K562 (cell line): ENCODE measurements around the gene OCEL1. TPM values are rescaled to one million over a fixed set of nuclear protein-coding genes. Genes with fewer than 3 reads are reported as not detected.
A peak's percentile ranks its signal among the peaks of the same experiment; 100 is the strongest.

Experiments used
- ATAC-seq: fragments of 200-7000 bp; cut with Tn5 transposase; 3 replicates; pipeline ENCODE4 v1.9.1; 2020; ENCODE audit warnings: moderate library complexity
- BruUV-seq: library from RNA; stranded (reverse); fragments of 400-500 nt; replicated peaks from 2 replicates; lab custom pipeline; 2021; lab: Mats Ljungman, UMichigan
- CTCF ChIA-PET: fragments of 300-600 bp; formaldehyde crosslinking; extraction: SDS; loops from one replicate; lab custom pipeline; 2021; ENCODE audit warnings: low intra/inter-chr PET ratio; lab: Yijun Ruan, JAX
- POLR2A ChIA-PET: fragments of 300-600, 350-650 bp; sonication (Branson Sonifier 250); formaldehyde crosslinking; extraction: SDS; loops from one replicate; lab custom pipeline; 2021; ENCODE audit warnings: antibody characterized with exemption, inconsistent platforms; lab: Yijun Ruan, JAX
- DNase-seq, 4 experiments: peaks; one replicate each; pipeline versions ENCODE4 v3.0.0 to v3.0.0-alpha.2; 2011 to 2018; ENCODE audit warnings: low spot score in 3 of 4, mixed read lengths in 3 of 4; ENCODE audit errors: extremely low read depth in 1 of 4
- FAIRE-seq: peaks from 2 replicates; lab custom pipeline; 2011; peaks lifted over from hg19 to GRCh38; lab: Jason Lieb, UNC
- H2AFZ ChIP-seq: 2 replicates; pipeline ENCODE4 v1.6.0; 2011; ENCODE audit warnings: low read depth, low read length, control low read depth, inconsistent platforms
- H3K27ac ChIP-seq: fragments of 200-600 bp; 3 replicates; pipeline ENCODE4 v1.8.0; 2011; ENCODE audit warnings: low read depth, mild to moderate bottlenecking, control low read depth, inconsistent platforms, low read length, moderate library complexity, mixed read lengths; ENCODE audit errors: extremely low read depth
- H3K27me3 ChIP-seq, 2 experiments: fragments of 300-600 bp in 1 of 2; 2 replicates in 1 of 2; 3 replicates in 1 of 2; pipeline versions ENCODE4 v1.6.0 to v1.8.0; 2011; ENCODE audit warnings: inconsistent platforms in 2 of 2, low read length in 2 of 2, mild to moderate bottlenecking in 1 of 2, mixed read lengths in 1 of 2, moderate library complexity in 1 of 2; ENCODE audit not compliant: control insufficient read depth in 2 of 2, insufficient read depth in 2 of 2
- H3K36me3 ChIP-seq: fragments of 300-600 bp; 3 replicates; pipeline ENCODE4 v1.8.0; 2011; ENCODE audit warnings: mild to moderate bottlenecking, low read length, inconsistent platforms; ENCODE audit not compliant: control insufficient read depth, insufficient read depth
- H3K4me1 ChIP-seq, 2 experiments: fragments of 200-600 bp in 1 of 2; replicated peaks in 1 of 2; 2 replicates in 1 of 2; 3 replicates in 1 of 2; pipeline versions ENCODE4 v1.5.1 to v1.8.0; 2011; ENCODE audit warnings: inconsistent platforms in 2 of 2, low read length in 2 of 2, mild to moderate bottlenecking in 1 of 2, mixed read lengths in 1 of 2, moderate library complexity in 1 of 2; ENCODE audit not compliant: control insufficient read depth in 2 of 2, insufficient read depth in 2 of 2
- H3K4me2 ChIP-seq: 2 replicates; pipeline ENCODE4 v1.6.1; 2011; ENCODE audit warnings: low read length, control low read depth, inconsistent platforms, mixed read lengths; ENCODE audit not compliant: insufficient read depth
- H3K4me3 ChIP-seq: fragments of 200-600 bp; sonication (generic), shearing (Covaris generic); 2 replicates; pipeline ENCODE4 v1.5.1; 2016; ENCODE audit warnings: control low read depth, inconsistent platforms
- H3K79me2 ChIP-seq: fragments of 200-600 bp; 3 replicates; pipeline ENCODE4 v1.8.0; 2011; ENCODE audit warnings: low read length, inconsistent platforms; ENCODE audit not compliant: control insufficient read depth, insufficient read depth
- H3K9ac ChIP-seq, 2 experiments: 2 replicates each; pipeline versions ENCODE4 v1.6.0 to v1.6.1; 2011; ENCODE audit warnings: low read depth in 2 of 2, low read length in 2 of 2, control low read depth in 1 of 2, inconsistent platforms in 1 of 2, mild to moderate bottlenecking in 1 of 2, mixed read lengths in 1 of 2; ENCODE audit not compliant: insufficient read depth in 1 of 2
- H3K9me1 ChIP-seq: one replicate; pipeline ENCODE4 v1.6.0; 2011; ENCODE audit warnings: inconsistent platforms, mild to moderate bottlenecking, low read length, moderate library complexity; ENCODE audit not compliant: control insufficient read depth, insufficient read depth
- H3K9me3 ChIP-seq: replicated peaks from 2 replicates; pipeline ENCODE4 v1.5.1; 2011; ENCODE audit warnings: low read depth, low read length, inconsistent platforms; ENCODE audit not compliant: control insufficient read depth, insufficient read depth
- H4K20me1 ChIP-seq: replicated peaks from 2 replicates; pipeline ENCODE4 v1.6.1; 2011; ENCODE audit warnings: low read length, inconsistent platforms, mixed read lengths; ENCODE audit not compliant: control insufficient read depth, insufficient read depth
- DPF2 ChIP-seq: fragments of 450-650 bp; IDR thresholded peaks from 2 replicates; pipeline ENCODE4 v1.6.1; 2016
- GATAD2A ChIP-seq: fragments of 450-650 bp; IDR thresholded peaks from 2 replicates; pipeline ENCODE4 v1.6.1; 2017
- LEF1 ChIP-seq: fragments of 450-650 bp; IDR thresholded peaks from 2 replicates; pipeline ENCODE4 v1.6.1; 2016; ENCODE audit warnings: mild to moderate bottlenecking
- NONO ChIP-seq, 2 experiments: fragments of 200-400 bp in 1 of 2; fragments of 450-650 bp in 1 of 2; formaldehyde crosslinking in 1 of 2; IDR thresholded peaks; 2 replicates each; pipeline ENCODE4 v1.6.1; 2017; ENCODE audit warnings: low read depth in 2 of 2, mild to moderate bottlenecking in 2 of 2, moderate library complexity in 2 of 2, low read length in 1 of 2
- RBM25 ChIP-seq: fragments of 200-400 bp; formaldehyde crosslinking; IDR thresholded peaks from 2 replicates; pipeline ENCODE4 v1.6.1; 2018; ENCODE audit warnings: low read length, low read depth, moderate library complexity; ENCODE audit not compliant: severe bottlenecking
- YBX1 ChIP-seq: fragments of 450-650 bp; IDR thresholded peaks from 2 replicates; pipeline ENCODE4 v1.7.1; 2016; ENCODE audit warnings: mild to moderate bottlenecking
- ZFP36 ChIP-seq: fragments of 150-350 bp; IDR thresholded peaks from 2 replicates; pipeline ENCODE4 v1.6.1; 2018; ENCODE audit warnings: low read length, low read depth; ENCODE audit not compliant: partially characterized antibody
- ZNF589 ChIP-seq: fragments of 200-800 bp; sonication (Bioruptor generic); IDR thresholded peaks from 2 replicates; pipeline ENCODE4 v1.6.1; 2016; ENCODE audit warnings: low read depth, missing genetic modification characterization, missing compliant biosample characterization
- WGBS: fragments of 100-300 bp; shearing (Covaris generic); methylation state at CpG from one replicate; pipeline ENCODE4 v1.1.6; 2016; ENCODE audit warnings: low coverage, mixed read lengths; ENCODE audit not compliant: insufficient coverage; ENCODE audit errors: missing lambda C conversion rate; 5-methylcytosine and 5-hydroxymethylcytosine counted together
- in situ Hi-C: fragments of 300-500 bp; cut with MboI; formaldehyde crosslinking; loops from 4 replicates; pipeline ENCODE4 v1.15.0; 2018; ENCODE audit warnings: inconsistent platforms, mixed read lengths
- intact Hi-C: fragments of 100-400 bp; cut with micrococcal nuclease; formaldehyde crosslinking; loops from 2 replicates; pipeline ENCODE4 v1.14.2; 2022
- polyA plus RNA-seq, 8 experiments: library from polyadenylated mRNA; depleted of rRNA in 4 of 8; stranded (reverse) in 5 of 8; unstranded in 3 of 8; fragments of >200 nt; fragmentation: Nextera tagmentation in 2 of 8; fragmentation: Illumina TruSeq in 1 of 8; extraction: Ambion mirVana in 2 of 8; extraction: Trizol in 1 of 8; gene quantifications; 2 replicates each; pipeline versions ENCODE4 v1.2.1 to v1.2.3, GENCODE V29; 2011 to 2014; ENCODE audit warnings: inconsistent platforms in 1 of 8, missing spikeins in 1 of 8
- total RNA-seq, 7 experiments: library from RNA; depleted of rRNA in 6 of 7; stranded (reverse); fragments of >200 nt in 6 of 7; fragmentation: Illumina TruSeq in 2 of 7; extraction: Trizol in 2 of 7; gene quantifications; 2 replicates each; pipeline versions ENCODE4 v1.2.1 to v1.2.3, GENCODE V29; 2011 to 2021; ENCODE audit warnings: low replicate concordance in 1 of 7
- TF ChIP-seq, protein P1 (sequence below): IDR thresholded peaks from 2 replicates; pipeline ENCODE4 v1.6.1; 2016; ENCODE audit warnings: missing genetic modification characterization, missing compliant biosample characterization
- TF ChIP-seq, protein P2 (sequence below): fragments of 450-650 bp; IDR thresholded peaks from 2 replicates; pipeline ENCODE4 v1.6.1; 2017; ENCODE audit warnings: mild to moderate bottlenecking, moderate library complexity
- TF ChIP-seq, protein P3 (sequence below): fragments of 450-650 bp; IDR thresholded peaks from 2 replicates; pipeline ENCODE4 v1.6.1; 2017; ENCODE audit warnings: antibody characterized with exemption, mild to moderate bottlenecking

OCEL1 gene
- total and polyA plus RNA-seq, 9 of the 15 experiments (the other 6 are each of a cell fraction or from before 2014, with no cell fraction given) = 8.0 to 38.0 (median 12.4) TPM

DNA sequence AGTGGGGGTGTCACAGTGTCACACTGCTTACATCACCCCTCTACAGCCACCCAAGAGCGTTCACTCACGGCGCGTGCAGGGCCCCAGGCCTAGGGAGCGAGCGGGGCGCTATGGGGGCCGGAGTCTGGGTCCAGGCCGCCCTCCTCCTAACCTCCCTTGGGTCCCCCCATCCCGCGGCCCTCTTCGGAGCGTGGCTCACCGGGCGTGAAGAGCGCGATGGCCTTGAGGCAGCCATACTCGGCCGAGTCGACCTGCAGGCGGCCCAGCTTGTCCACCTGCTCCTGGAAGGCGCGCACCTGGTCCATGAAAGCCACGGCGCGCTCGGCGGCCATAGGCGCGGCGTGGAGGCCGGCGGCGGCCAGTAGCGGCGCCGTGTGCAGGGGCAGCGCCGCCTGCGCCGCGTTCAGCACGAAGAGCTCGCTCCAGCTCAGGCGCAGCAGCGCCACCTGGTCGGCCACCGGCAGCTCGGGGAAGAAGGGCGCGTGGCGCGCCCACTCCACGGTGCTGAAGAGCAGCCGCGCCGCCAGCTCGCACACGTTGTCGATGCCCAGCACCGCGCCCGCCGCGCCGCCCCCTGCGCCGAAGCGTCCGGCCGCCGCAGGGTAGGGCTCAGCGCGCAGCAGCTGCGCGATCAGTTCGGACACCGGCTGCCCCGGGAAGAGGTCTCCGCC lies 9.4 kb downstream of the OCEL1 start (continued):
- TF ChIP-seq, protein P1, sequence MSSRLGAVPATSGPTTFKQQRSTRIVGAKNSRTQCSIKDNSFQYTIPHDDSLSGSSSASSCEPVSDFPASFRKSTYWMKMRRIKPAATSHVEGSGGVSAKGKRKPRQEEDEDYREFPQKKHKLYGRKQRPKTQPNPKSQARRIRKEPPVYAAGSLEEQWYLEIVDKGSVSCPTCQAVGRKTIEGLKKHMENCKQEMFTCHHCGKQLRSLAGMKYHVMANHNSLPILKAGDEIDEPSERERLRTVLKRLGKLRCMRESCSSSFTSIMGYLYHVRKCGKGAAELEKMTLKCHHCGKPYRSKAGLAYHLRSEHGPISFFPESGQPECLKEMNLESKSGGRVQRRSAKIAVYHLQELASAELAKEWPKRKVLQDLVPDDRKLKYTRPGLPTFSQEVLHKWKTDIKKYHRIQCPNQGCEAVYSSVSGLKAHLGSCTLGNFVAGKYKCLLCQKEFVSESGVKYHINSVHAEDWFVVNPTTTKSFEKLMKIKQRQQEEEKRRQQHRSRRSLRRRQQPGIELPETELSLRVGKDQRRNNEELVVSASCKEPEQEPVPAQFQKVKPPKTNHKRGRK (tag) = no peak
- TF ChIP-seq YBX1 (no peak), DPF2 (0 out of 2 replicates have a peak, but pooled peaks have one; percentile 2)

DNA sequence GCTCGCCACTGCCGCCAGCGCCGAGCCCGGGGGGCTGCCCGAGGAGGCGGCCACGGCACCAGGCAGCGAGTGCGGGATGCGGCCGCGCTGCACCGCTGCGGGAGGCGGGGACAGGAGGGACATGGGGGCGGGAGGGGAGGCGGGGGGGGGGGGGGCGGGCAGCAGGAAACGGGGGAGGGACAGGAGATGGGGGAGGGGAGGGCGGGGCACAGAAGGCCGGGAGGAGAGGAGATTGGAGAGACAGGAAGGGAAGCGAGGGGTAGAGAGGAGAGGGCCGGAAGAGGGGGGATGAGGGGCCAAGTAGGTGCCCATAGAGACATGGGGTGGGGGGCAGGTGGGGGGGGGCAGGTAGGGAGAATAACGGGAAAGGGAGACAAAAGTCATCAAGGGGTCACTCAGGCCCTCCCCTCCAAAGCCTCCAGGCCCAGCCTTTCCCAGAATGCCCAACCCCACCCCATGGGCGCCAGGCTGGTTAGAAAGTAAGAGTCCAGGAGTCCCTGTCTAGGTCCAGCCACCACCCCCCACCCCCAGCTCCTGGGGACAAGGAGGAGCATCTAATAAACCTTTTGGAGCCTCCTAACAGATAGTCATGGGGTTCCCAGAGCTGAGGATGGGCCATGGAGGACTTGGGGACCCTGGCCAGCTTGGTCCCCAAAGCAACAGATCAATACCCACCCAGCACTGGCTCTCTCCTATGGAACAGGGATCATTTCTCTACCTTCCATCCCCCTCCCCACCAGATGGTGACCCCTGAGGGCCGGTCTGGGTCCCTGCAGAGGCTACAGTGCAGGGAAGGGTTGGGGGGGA lies 10.1 kb downstream of the OCEL1 start:
- FAIRE-seq (no peak), DNase-seq (peak; percentile 85 to 90 (median 87)), ATAC-seq (peak; percentile 67)
- intact Hi-C loops (loop anchor here (1.0 kb wide), 1 partner anchor 9 kb away; no protein-coding TSS in a partner anchor), in situ Hi-C loops (no loop called here)
- Histone ChIP-seq H3K9ac (peak overlapping the region; percentile 82 to 92), H3K27me3 (no peaks in the 10 kb centered on the region), H3K4me1 (peaks cover 18 to 49% of the 10 kb centered on the region in 2 experiments), H3K79me2 (peaks cover 62% of the 10 kb centered on the region), H3K27ac (peak overlapping the region; percentile 87), H4K20me1 (peaks cover 7% of the 10 kb centered on the region; the same call in 1 of the 2 replicates), H2AFZ (peak overlapping the region; percentile 76), H3K9me1 (no peaks in the 10 kb centered on the region), H3K4me2 (peak overlapping the region; percentile 98), H3K36me3 (peaks cover 69% of the 10 kb centered on the region; the same call in 2 of the 3 replicates), H3K4me3 (peak overlapping the region; percentile 77), H3K9me3 (no peaks in the 10 kb centered on the region)
- POLR2A ChIA-PET = interaction anchor here (0.6 to 11.3 kb wide), 11 partner anchors 10 to 177 kb away, joined by 3 to 129 read pairs (median 4); partner anchors contain the start of genes OCEL1 and USE1
- CTCF ChIA-PET = no interaction called here
- WGBS = 73% methylated on average over 1 of the region's 27 CpGs
- no TSS peak for BruUV-seq
- TF ChIP-seq ZNF589 (CRISPR knock-in tag) (0 out of 2 replicates have a peak, but pooled peaks have one; percentile 9), LEF1 (no peak), NONO (IDR thresholded peaks at IDR 0.05; ENCODE audit: low read depth in 2 of 2, low read length in 1 of 2) (0 out of 4 replicates have a peak, but pooled peaks have one; percentile 4 to 28), ZFP36 (peak; percentile 87), GATAD2A (no peak), RBM25 (peak; percentile 76)
- TF ChIP-seq, protein P2, sequence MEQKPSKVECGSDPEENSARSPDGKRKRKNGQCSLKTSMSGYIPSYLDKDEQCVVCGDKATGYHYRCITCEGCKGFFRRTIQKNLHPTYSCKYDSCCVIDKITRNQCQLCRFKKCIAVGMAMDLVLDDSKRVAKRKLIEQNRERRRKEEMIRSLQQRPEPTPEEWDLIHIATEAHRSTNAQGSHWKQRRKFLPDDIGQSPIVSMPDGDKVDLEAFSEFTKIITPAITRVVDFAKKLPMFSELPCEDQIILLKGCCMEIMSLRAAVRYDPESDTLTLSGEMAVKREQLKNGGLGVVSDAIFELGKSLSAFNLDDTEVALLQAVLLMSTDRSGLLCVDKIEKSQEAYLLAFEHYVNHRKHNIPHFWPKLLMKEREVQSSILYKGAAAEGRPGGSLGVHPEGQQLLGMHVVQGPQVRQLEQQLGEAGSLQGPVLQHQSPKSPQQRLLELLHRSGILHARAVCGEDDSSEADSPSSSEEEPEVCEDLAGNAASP = no peak
- TF ChIP-seq, protein P3, sequence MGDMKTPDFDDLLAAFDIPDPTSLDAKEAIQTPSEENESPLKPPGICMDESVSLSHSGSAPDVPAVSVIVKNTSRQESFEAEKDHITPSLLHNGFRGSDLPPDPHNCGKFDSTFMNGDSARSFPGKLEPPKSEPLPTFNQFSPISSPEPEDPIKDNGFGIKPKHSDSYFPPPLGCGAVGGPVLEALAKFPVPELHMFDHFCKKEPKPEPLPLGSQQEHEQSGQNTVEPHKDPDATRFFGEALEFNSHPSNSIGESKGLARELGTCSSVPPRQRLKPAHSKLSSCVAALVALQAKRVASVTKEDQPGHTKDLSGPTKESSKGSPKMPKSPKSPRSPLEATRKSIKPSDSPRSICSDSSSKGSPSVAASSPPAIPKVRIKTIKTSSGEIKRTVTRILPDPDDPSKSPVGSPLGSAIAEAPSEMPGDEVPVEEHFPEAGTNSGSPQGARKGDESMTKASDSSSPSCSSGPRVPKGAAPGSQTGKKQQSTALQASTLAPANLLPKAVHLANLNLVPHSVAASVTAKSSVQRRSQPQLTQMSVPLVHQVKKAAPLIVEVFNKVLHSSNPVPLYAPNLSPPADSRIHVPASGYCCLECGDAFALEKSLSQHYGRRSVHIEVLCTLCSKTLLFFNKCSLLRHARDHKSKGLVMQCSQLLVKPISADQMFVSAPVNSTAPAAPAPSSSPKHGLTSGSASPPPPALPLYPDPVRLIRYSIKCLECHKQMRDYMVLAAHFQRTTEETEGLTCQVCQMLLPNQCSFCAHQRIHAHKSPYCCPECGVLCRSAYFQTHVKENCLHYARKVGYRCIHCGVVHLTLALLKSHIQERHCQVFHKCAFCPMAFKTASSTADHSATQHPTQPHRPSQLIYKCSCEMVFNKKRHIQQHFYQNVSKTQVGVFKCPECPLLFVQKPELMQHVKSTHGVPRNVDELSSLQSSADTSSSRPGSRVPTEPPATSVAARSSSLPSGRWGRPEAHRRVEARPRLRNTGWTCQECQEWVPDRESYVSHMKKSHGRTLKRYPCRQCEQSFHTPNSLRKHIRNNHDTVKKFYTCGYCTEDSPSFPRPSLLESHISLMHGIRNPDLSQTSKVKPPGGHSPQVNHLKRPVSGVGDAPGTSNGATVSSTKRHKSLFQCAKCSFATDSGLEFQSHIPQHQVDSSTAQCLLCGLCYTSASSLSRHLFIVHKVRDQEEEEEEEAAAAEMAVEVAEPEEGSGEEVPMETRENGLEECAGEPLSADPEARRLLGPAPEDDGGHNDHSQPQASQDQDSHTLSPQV = 0 out of 2 replicates have a peak, but pooled peaks have one; percentile 42
